Measurements from ENCODE around the gene ASPSCR1. TPM values are rescaled to one million over a fixed set of nuclear protein-coding genes. Genes with fewer than 3 reads are reported as not detected.

ASPSCR1 gene
- total RNA-seq, 1 experiment from 2014 or later = 60.4 TPM

DNA sequence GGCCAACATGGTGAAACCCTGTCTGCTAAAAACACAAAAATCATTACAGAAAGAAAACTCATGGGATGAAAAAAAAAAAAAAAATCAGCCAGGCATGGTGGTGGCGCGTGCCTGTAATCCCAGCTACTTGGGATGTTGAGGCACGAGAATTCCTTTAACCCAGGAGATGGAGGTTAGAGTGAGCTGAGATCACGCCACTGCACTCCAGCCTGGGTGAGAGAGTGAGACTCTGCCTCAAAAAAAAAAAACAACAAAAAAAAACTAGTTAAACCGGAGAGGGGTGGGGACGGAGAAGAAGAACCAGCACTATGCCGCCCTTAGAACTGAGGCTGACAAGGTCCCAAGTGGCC, 9.1 kb upstream of the ASPSCR1 start (continued):
- TF ChIP-seq, protein P1, sequence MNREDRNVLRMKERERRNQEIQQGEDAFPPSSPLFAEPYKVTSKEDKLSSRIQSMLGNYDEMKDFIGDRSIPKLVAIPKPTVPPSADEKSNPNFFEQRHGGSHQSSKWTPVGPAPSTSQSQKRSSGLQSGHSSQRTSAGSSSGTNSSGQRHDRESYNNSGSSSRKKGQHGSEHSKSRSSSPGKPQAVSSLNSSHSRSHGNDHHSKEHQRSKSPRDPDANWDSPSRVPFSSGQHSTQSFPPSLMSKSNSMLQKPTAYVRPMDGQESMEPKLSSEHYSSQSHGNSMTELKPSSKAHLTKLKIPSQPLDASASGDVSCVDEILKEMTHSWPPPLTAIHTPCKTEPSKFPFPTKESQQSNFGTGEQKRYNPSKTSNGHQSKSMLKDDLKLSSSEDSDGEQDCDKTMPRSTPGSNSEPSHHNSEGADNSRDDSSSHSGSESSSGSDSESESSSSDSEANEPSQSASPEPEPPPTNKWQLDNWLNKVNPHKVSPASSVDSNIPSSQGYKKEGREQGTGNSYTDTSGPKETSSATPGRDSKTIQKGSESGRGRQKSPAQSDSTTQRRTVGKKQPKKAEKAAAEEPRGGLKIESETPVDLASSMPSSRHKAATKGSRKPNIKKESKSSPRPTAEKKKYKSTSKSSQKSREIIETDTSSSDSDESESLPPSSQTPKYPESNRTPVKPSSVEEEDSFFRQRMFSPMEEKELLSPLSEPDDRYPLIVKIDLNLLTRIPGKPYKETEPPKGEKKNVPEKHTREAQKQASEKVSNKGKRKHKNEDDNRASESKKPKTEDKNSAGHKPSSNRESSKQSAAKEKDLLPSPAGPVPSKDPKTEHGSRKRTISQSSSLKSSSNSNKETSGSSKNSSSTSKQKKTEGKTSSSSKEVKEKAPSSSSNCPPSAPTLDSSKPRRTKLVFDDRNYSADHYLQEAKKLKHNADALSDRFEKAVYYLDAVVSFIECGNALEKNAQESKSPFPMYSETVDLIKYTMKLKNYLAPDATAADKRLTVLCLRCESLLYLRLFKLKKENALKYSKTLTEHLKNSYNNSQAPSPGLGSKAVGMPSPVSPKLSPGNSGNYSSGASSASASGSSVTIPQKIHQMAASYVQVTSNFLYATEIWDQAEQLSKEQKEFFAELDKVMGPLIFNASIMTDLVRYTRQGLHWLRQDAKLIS (CRISPR knock-in tag; IDR thresholded peaks at IDR 0.05; ENCODE audit: borderline replicate concordance) = no peak
- TF ChIP-seq GTF2I (CRISPR knock-in tag; conservative IDR thresholded peaks at IDR 0.05) = no peak
- TF ChIP-seq NR3C1 (CRISPR knock-in tag; conservative IDR thresholded peaks at IDR 0.05; ENCODE audit: low read depth) = no peak
- TF ChIP-seq, protein P2, sequence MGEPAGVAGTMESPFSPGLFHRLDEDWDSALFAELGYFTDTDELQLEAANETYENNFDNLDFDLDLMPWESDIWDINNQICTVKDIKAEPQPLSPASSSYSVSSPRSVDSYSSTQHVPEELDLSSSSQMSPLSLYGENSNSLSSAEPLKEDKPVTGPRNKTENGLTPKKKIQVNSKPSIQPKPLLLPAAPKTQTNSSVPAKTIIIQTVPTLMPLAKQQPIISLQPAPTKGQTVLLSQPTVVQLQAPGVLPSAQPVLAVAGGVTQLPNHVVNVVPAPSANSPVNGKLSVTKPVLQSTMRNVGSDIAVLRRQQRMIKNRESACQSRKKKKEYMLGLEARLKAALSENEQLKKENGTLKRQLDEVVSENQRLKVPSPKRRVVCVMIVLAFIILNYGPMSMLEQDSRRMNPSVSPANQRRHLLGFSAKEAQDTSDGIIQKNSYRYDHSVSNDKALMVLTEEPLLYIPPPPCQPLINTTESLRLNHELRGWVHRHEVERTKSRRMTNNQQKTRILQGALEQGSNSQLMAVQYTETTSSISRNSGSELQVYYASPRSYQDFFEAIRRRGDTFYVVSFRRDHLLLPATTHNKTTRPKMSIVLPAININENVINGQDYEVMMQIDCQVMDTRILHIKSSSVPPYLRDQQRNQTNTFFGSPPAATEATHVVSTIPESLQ (CRISPR knock-in tag; IDR thresholded peaks at IDR 0.05) = no peak
- no peak for TF ChIP-seq ZNF121 (CRISPR knock-in tag; IDR thresholded peaks at IDR 0.05)
- no peak for TF ChIP-seq RORB (CRISPR knock-in tag; IDR thresholded peaks at IDR 0.05)
- TF ChIP-seq PRRX2 (CRISPR knock-in tag; IDR thresholded peaks at IDR 0.05) = no peak
- no peak for TF ChIP-seq ETV6 (CRISPR knock-in tag; IDR thresholded peaks at IDR 0.05)
- TF ChIP-seq ATF2 (CRISPR knock-in tag; IDR thresholded peaks at IDR 0.05; ENCODE audit: borderline replicate concordance, low read depth) = no peak
- TF ChIP-seq, protein P3, sequence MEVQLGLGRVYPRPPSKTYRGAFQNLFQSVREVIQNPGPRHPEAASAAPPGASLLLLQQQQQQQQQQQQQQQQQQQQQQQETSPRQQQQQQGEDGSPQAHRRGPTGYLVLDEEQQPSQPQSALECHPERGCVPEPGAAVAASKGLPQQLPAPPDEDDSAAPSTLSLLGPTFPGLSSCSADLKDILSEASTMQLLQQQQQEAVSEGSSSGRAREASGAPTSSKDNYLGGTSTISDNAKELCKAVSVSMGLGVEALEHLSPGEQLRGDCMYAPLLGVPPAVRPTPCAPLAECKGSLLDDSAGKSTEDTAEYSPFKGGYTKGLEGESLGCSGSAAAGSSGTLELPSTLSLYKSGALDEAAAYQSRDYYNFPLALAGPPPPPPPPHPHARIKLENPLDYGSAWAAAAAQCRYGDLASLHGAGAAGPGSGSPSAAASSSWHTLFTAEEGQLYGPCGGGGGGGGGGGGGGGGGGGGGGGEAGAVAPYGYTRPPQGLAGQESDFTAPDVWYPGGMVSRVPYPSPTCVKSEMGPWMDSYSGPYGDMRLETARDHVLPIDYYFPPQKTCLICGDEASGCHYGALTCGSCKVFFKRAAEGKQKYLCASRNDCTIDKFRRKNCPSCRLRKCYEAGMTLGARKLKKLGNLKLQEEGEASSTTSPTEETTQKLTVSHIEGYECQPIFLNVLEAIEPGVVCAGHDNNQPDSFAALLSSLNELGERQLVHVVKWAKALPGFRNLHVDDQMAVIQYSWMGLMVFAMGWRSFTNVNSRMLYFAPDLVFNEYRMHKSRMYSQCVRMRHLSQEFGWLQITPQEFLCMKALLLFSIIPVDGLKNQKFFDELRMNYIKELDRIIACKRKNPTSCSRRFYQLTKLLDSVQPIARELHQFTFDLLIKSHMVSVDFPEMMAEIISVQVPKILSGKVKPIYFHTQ (CRISPR knock-in tag; IDR thresholded peaks at IDR 0.05) = no peak
- no peak for TF ChIP-seq ZNF423 (CRISPR knock-in tag; IDR thresholded peaks at IDR 0.05)
- no peak for TF ChIP-seq ESRRA (CRISPR knock-in tag; IDR thresholded peaks at IDR 0.05; ENCODE audit: borderline replicate concordance)
- no peak for TF ChIP-seq ZBTB43 (CRISPR knock-in tag; IDR thresholded peaks at IDR 0.05)
- no peak for TF ChIP-seq ZBTB21 (CRISPR knock-in tag; IDR thresholded peaks at IDR 0.05; ENCODE audit: borderline replicate concordance)
